Stimulated activated CD4-positive, alpha-beta T cell treated with anti-CD3 and anti-CD28 coated beads, Interleukin-1b, Interleukin-23, amount 100 ng/mL, for 1 hour (primary cell): ENCODE measurements around the gene CA5A.
A peak's percentile ranks its signal among the peaks of the same experiment; 100 is the strongest.

Source experiments
- DNase-seq, 2 donors: peaks; one replicate each; pipeline ENCODE4 v3.0.0-alpha.2; 2020; ENCODE audit warnings: low read depth in 2 of 2

Gene CA5A

GRCh38 chr16:87850009-87851006 lies 86.0 kb downstream of the CA5A start:
- DNase-seq = peak; percentile 51 to 55

GRCh38 chr16:87849419-87850008 lies 86.8 kb downstream of the CA5A start:
- DNase-seq = no peak

DNA sequence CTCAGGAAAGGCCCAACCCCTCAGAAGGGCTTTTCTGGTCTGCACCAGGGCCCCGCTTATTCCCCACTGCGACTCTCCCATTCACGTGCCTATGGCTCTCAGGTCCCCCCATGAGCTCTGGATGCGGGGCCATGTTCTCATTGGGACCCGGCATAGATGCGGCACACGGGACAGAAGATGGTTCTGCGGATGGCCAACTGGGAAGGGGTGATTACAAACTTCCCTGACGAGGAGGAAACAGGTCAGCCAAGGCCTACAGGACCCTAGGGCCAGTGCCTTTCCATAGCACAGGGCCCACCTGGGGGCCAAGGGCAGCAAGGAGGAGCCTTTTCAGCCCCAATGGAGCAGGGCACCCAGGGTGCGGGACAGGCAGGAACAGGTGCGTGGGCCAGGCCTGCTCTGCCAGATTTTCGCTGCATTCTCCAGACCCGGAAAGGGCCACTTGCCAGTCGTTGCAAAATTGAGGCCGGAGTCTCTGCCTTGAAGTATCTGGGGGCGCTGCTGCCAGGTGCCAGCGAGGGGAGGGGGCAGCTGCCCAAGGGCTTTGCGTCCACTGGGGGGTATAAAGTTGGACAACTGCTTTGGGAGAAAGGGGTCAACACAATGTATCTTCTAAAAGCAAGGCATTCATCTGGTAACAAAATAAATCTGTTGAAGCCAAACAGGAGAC lies 87.5 kb downstream of the CA5A start:
- no peak for DNase-seq

- no peak for DNase-seq
Measured at GRCh38 chr16:87847785-87848675, 88.3 kb downstream of the CA5A start.

GRCh38 chr16:87847467-87847784 lies 88.9 kb downstream of the CA5A start:
- no peak for DNase-seq

GRCh38 chr16:87846705-87847466 lies 89.4 kb downstream of the CA5A start:
- no peak for DNase-seq

DNA sequence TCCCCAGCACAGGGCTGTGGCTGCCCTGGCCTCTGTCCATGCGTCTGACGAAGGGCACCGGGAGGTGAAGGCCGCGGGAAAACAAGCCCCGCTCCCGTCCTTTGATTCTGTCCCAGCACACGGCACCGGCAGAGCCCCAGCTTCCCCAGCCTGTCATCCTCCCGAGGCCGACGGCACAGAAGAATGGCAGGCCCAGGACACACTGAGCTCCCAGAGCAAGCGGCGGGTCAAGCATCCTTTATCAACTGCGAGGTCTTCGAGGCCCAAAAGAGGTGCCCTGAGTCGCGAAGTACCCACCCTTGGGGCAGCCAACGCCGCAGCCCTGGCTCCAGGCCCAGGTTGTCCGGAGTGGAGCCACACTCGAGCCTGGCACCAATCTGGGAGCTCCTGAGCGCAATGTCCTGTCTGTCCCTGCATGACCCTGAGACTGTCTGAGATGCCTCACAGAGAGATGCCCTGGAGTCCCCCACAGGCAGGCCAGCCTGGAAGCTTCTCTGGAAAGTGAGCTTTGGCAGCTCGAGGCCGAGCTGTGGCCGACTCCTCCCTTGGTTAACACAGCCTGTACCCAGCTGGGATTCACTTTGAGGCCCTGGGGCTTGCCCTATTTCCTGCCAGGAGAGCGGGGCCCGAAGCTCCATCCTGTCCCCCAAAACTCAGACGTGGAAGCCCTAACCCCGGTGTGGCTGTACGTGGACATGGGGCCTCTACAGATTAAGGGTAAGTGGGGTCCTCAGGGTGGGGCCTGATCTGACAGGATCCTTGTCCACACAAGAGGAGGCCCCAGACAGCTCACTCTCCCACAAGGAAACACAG lies 90.3 kb downstream of the CA5A start:
- no peak for DNase-seq

- no peak for DNase-seq
Measured at GRCh38 chr16:87845213-87845612, 91.1 kb downstream of the CA5A start.

GRCh38 chr16:87844809-87845208 lies 91.5 kb downstream of the CA5A start:
- DNase-seq = no peak

- DNase-seq = no peak
Measured at GRCh38 chr16:87844120-87844733, 92.1 kb downstream of the CA5A start.

DNA sequence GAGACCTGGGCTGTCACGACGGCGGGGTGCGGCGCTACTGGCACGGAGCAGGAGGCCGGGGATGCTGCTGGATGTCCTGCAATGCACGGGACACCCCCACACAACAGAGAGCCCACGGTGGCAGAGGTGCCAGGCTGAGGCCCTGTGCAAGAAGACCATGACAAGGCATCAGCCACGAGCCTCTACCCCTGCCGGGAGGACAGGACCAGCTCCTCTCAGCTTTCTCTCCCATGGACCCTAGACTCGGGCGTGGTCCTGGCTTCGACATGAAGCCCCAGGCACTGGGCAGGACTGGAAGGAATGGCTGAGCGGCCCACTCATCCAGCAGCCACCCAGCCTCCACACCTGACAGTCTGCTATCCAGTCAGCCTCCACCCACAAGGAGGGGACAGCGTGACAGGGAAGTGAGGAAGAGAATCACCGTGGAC lies 92.6 kb downstream of the CA5A start:
- no peak for DNase-seq

DNA sequence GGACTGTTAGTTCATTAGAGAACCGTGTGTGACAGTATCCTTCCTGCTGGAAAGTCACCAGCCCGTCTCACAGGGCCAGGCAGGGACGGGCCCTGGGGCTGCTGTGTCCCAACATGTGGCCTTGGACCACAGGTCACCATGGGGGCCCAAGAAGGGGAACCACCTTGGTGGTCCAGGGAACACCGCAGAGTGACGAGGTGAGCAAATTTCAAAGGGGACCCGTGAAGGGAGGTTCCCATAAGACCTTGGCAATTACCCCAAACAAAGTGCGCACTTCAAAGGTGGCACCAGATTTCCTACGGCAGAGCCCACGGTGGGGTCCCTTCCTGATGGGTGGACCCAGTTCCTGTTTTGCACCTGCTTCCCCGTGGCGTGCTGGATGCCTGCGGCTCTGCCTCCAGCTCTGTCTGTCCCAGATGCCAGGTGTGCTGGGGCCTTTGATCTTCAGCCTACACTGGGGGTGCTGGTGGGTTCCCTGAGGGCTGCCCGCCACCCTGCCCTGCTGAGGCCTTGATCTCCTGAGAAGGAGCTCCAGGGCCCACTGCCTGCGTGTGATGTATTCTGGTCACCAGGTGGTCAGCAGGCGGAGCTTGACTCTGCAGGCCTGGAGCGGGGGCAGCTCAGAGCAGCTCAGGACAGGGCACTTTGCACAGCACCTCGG lies 94.0 kb downstream of the CA5A start:
- DNase-seq = no peak

- no peak for DNase-seq
Measured at GRCh38 chr16:87841340-87842208, 94.8 kb downstream of the CA5A start.

GRCh38 chr16:87840271-87840978 lies 95.9 kb downstream of the CA5A start:
- DNase-seq = no peak

DNA sequence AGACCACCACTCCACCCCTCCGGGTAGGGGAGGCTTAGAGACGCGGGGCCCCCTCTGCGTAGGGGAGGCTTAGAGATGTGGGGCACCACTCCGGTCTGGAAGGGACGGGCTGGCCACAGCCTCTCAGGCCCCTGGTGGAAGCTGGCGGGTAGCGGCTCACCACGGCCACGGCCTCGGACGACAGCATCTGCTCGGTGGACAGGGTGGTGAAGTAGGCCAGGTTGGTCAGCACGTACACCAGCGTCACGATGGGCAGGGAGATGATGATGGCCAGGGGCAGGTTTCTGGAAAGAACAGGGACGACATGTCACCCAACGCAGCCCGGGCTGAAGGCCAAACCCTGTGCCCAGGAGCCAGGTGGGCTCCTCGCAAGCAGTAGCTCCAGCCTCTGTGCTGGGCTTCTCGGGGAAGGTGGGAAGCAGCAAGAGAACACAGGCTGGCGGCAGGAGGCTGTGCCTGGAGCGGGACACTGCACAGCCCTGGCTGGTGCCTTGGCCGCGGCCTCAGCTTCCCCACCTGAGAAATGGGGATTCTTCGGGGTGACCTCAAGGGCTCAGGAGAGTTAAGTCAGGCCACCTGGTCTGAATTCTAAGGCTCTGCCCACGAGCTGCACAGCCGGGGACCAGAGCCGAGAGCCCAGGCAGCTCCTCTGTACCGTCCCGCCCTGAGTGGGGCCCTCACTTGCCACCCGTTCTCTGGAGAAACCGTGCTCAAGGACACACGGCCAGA lies 96.6 kb downstream of the CA5A start:
- no peak for DNase-seq

DNA sequence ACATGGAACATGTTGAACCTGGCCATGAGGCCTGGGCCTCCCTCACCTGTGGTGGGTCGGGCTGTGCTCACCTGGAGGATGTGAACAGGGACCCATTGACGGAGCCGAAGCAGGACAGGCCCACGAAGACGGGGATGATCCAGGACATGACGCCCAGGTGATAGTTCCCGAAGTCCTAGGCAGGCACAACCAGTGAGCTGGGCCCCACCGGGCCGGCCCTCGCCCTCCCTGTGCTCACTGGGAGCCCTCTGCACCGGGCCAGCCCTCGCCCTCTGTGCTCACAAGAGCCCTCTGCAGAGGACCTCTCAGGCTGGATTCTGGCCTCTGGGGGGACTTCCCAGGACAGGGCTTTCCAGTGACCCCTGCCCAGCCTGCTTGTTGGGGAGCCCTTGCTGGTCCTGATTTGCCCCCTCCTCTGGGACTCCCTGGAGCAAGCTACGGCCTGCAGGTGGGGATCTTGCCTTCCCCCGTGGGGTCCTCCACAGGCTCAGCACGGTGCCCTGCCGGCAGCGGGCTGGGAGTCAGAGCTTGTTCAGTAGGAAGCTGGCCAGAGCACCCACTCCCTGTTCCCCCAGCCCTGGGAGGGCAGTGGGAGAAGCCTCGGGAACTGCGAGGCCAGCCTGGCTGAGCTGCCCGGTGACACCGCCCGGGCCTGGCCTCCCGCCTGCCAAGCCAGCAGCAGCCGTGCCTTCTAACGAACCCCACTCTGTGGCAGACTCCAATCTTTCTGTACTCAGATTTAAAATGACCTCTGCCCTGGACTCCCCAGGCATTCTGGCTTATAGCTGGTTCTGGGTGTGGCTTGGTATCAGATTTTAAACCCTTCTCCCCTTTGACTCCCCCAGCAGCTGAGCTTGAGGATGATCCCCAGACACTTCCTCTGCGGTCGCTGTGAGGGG lies 97.4 kb downstream of the CA5A start:
- no peak for DNase-seq
